Sigmoid colon (tissue), 3 donors: ENCODE data around the gene SIRT2.

Experiments used
- POLR2A ChIP-seq, 2 donors: fragments of 450-650 bp; IDR thresholded peaks; one replicate each; pipeline ENCODE4 v1.6.1; 2016; ENCODE audit warnings: antibody characterized with exemption in 2 of 2, mild to moderate bottlenecking in 2 of 2, moderate library complexity in 2 of 2
- TF ChIP-seq, protein P1 (sequence below), 4 experiments: fragments of 450-650 bp in 3 of 4; fragments of 200-600 bp in 1 of 4; IDR thresholded peaks; one replicate each; pipeline ENCODE4 v1.5.1; 2016 to 2019; ENCODE audit warnings: antibody characterized with exemption in 4 of 4, mild to moderate bottlenecking in 3 of 4, moderate library complexity in 2 of 4

GRCh38 chr19:38924388-38924787 lies 25.0 kb upstream of the SIRT2 start:
- TF ChIP-seq, protein P1, sequence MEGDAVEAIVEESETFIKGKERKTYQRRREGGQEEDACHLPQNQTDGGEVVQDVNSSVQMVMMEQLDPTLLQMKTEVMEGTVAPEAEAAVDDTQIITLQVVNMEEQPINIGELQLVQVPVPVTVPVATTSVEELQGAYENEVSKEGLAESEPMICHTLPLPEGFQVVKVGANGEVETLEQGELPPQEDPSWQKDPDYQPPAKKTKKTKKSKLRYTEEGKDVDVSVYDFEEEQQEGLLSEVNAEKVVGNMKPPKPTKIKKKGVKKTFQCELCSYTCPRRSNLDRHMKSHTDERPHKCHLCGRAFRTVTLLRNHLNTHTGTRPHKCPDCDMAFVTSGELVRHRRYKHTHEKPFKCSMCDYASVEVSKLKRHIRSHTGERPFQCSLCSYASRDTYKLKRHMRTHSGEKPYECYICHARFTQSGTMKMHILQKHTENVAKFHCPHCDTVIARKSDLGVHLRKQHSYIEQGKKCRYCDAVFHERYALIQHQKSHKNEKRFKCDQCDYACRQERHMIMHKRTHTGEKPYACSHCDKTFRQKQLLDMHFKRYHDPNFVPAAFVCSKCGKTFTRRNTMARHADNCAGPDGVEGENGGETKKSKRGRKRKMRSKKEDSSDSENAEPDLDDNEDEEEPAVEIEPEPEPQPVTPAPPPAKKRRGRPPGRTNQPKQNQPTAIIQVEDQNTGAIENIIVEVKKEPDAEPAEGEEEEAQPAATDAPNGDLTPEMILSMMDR (IDR thresholded peaks at IDR 0.05) = no peak
- no peak for TF ChIP-seq POLR2A (IDR thresholded peaks at IDR 0.05)
